RWPE2 (cell line): ENCODE measurements around the gene M1AP.

ENCODE experiments used
- ATAC-seq: fragments of 200-7000 bp; cut with Tn5 transposase; 3 replicates; pipeline ENCODE4 v1.9.1; 2021; ENCODE audit warnings: low read depth
- DNase-seq: peaks from one replicate; pipeline ENCODE4 v3.0.0-alpha.2; 2020; ENCODE audit warnings: low spot score
- H3K27ac ChIP-seq: fragments of 450-650 bp; 2 replicates; pipeline ENCODE4 v1.5.1; 2017; ENCODE audit warnings: mild to moderate bottlenecking; ENCODE audit not compliant: poor library complexity, severe bottlenecking
- H3K27me3 ChIP-seq: fragments of 250-450 bp; sonication (Bioruptor Pico); 2 replicates; pipeline ENCODE4 v1.5.1; 2021; ENCODE audit warnings: mild to moderate bottlenecking, moderate library complexity; ENCODE audit not compliant: insufficient read depth, poor library complexity, severe bottlenecking
- H3K36me3 ChIP-seq: fragments of 250-450 bp; sonication (Bioruptor Pico); 2 replicates; pipeline ENCODE4 v1.5.1; 2020; ENCODE audit warnings: low read depth, mild to moderate bottlenecking, moderate library complexity
- H3K4me1 ChIP-seq: fragments of 250-450 bp; sonication (Bioruptor Pico); 2 replicates; pipeline ENCODE4 v1.5.1; 2021; ENCODE audit warnings: mild to moderate bottlenecking, moderate library complexity; ENCODE audit not compliant: insufficient read depth, poor library complexity, severe bottlenecking
- H3K4me3 ChIP-seq: fragments of 250-450 bp; sonication (Bioruptor Pico); 2 replicates; pipeline ENCODE4 v1.5.1; 2021; ENCODE audit warnings: mild to moderate bottlenecking, moderate library complexity; ENCODE audit not compliant: severe bottlenecking
- H3K9me3 ChIP-seq: fragments of 250-450 bp; sonication (Bioruptor Pico); 2 replicates; pipeline ENCODE4 v1.5.1; 2021; ENCODE audit warnings: mild to moderate bottlenecking, moderate library complexity; ENCODE audit not compliant: severe bottlenecking
- CTCF ChIP-seq: fragments of 450-650 bp; IDR thresholded peaks from one replicate; pipeline ENCODE4 v1.5.1; 2017; ENCODE audit warnings: mild to moderate bottlenecking, moderate library complexity; ENCODE audit not compliant: poor library complexity, severe bottlenecking

The M1AP gene

GRCh38 chr2:74646834-74647482, 1.2 kb downstream of the M1AP start:
- ATAC-seq, result no peak
- Histone ChIP-seq H3K4me3 (no peak overlapping the region), H3K36me3 (no peaks in the 10 kb centered on the region), H3K27me3 (no peaks in the 10 kb centered on the region), H3K4me1 (no peaks in the 10 kb centered on the region), H3K27ac (no peak overlapping the region), H3K9me3 (no peaks in the 10 kb centered on the region)
- no peak for TF ChIP-seq CTCF
- no peak for DNase-seq

- Histone ChIP-seq H3K9me3 (no peaks in the 10 kb centered on the region), H3K4me1 (no peaks in the 10 kb centered on the region), H3K27ac (no peak overlapping the region), H3K4me3 (no peak overlapping the region), H3K36me3 (no peaks in the 10 kb centered on the region), H3K27me3 (peaks cover 1% of the 10 kb centered on the region)
- DNase-seq (no peak), ATAC-seq (no peak)
- TF ChIP-seq CTCF, result no peak
These were observed 1.9 kb downstream of the M1AP start for GRCh38 chr2:74646201-74646600.

- Histone ChIP-seq H3K4me3 (no peak overlapping the region), H3K27me3 (peaks cover 4% of the 10 kb centered on the region), H3K9me3 (no peaks in the 10 kb centered on the region), H3K36me3 (no peaks in the 10 kb centered on the region), H3K27ac (no peak overlapping the region), H3K4me1 (no peaks in the 10 kb centered on the region)
- no peak for TF ChIP-seq CTCF
- no peak for ATAC-seq
- no peak for DNase-seq
These were observed 2.8 kb downstream of the M1AP start for GRCh38 chr2:74645344-74645743.

- ATAC-seq (no peak), DNase-seq (no peak)
- no peaks in the 10 kb centered on the region for H3K36me3 ChIP-seq
These were observed 8.6 kb downstream of the M1AP start for GRCh38 chr2:74639550-74639949.

More at GRCh38 chr2:74639550-74639949, 8.6 kb downstream of the M1AP start:
- H3K27me3 ChIP-seq, result peaks cover 4% of the 10 kb centered on the region
- H3K4me3 ChIP-seq, result no peak overlapping the region
- H3K27ac ChIP-seq, result no peak overlapping the region
- no peaks in the 10 kb centered on the region for H3K9me3 ChIP-seq
- no peaks in the 10 kb centered on the region for H3K4me1 ChIP-seq
- TF ChIP-seq CTCF, result no peak
